K562 (cell line): ENCODE data around the gene ARHGAP28. TPM values are rescaled to one million over a fixed set of nuclear protein-coding genes. Genes with fewer than 3 reads are reported as not detected.
A peak's percentile ranks its signal among the peaks of the same experiment; 100 is the strongest.

Experiments used
- BHLHE40 ChIP-seq: IDR thresholded peaks from 2 replicates; pipeline ENCODE4 v1.6.1; 2011; ENCODE audit warnings: low read length, improper control_type of control experiment
- CBX8 ChIP-seq: fragments of 200-600 bp; sonication (generic); IDR thresholded peaks from 2 replicates; pipeline ENCODE4 v1.6.1; 2012; ENCODE audit warnings: borderline replicate concordance, mixed run types, low read depth, mild to moderate bottlenecking, moderate library complexity, mixed read lengths, low read length, control low read depth, inconsistent platforms; ENCODE audit not compliant: poor library complexity, severe bottlenecking; ENCODE audit errors: extremely low read depth
- DNMT1 ChIP-seq: fragments of 450-650 bp; IDR thresholded peaks from 2 replicates; pipeline ENCODE4 v1.6.1; 2016; ENCODE audit warnings: antibody characterized with exemption, mild to moderate bottlenecking
- E2F3 ChIP-seq: fragments of 250-450 bp; sonication (Bioruptor Pico); IDR thresholded peaks from 2 replicates; pipeline ENCODE4 v1.4.0; 2020; ENCODE audit warnings: mild to moderate bottlenecking
- E2F6 ChIP-seq, 2 experiments: IDR thresholded peaks; 2 replicates each; pipeline ENCODE4 v1.6.1; 2011; ENCODE audit warnings: borderline replicate concordance in 1 of 2, control low read depth in 1 of 2, low read depth in 1 of 2, low read length in 1 of 2, mild to moderate bottlenecking in 1 of 2, mixed read lengths in 1 of 2, moderate library complexity in 1 of 2; ENCODE audit not compliant: insufficient read depth in 1 of 2, insufficient read length in 1 of 2, poor library complexity in 1 of 2, severe bottlenecking in 1 of 2; ENCODE audit errors: extremely low read depth in 1 of 2
- EHMT2 ChIP-seq: fragments of 450-650 bp; IDR thresholded peaks from 2 replicates; pipeline ENCODE4 v1.6.1; 2018; ENCODE audit warnings: antibody characterized with exemption
- GABPB2 ChIP-seq: fragments of 250-450 bp; sonication (Bioruptor Pico); conservative IDR thresholded peaks from 2 replicates; pipeline ENCODE4 v1.5.1; 2021; ENCODE audit warnings: mild to moderate bottlenecking
- HDAC3 ChIP-seq: fragments of 450-650 bp; IDR thresholded peaks from 2 replicates; pipeline ENCODE4 v1.6.1; 2018; ENCODE audit warnings: borderline replicate concordance, mild to moderate bottlenecking, moderate library complexity; ENCODE audit not compliant: partially characterized antibody
- HNRNPUL1 ChIP-seq: fragments of 200-400 bp; formaldehyde crosslinking; IDR thresholded peaks from 2 replicates; pipeline ENCODE4 v1.6.1; 2017; ENCODE audit warnings: low read length
- NR2F6 ChIP-seq: fragments of 450-650 bp; formaldehyde crosslinking; IDR thresholded peaks from 2 replicates; pipeline ENCODE4 v1.4.0; 2020; ENCODE audit warnings: mild to moderate bottlenecking
- PHB2 ChIP-seq: fragments of 450-650 bp; IDR thresholded peaks from 2 replicates; pipeline ENCODE4 v1.6.1; 2017; ENCODE audit warnings: low read depth
- RHOXF2B ChIP-seq: fragments of 250-450 bp; sonication (Bioruptor Pico); conservative IDR thresholded peaks from 2 replicates; pipeline ENCODE4 v1.5.1; 2021
- SMAD1 ChIP-seq: fragments of 150-350 bp; IDR thresholded peaks from 2 replicates; pipeline ENCODE4 v1.6.1; 2014; ENCODE audit warnings: low read length, low read depth; ENCODE audit not compliant: partially characterized antibody
- SMARCA5 ChIP-seq: fragments of 450-650 bp; IDR thresholded peaks from 2 replicates; pipeline ENCODE4 v1.6.1; 2016
- ZNF644 ChIP-seq: fragments of 200-800 bp; sonication (Bioruptor generic); IDR thresholded peaks from 2 replicates; pipeline ENCODE4 v1.6.1; 2016; ENCODE audit warnings: low read depth, missing genetic modification characterization, missing compliant biosample characterization
- ZNF707 ChIP-seq: fragments of 250-450 bp; sonication (Bioruptor Pico); conservative IDR thresholded peaks from 2 replicates; pipeline ENCODE4 v1.8.0; 2022; ENCODE audit warnings: inconsistent platforms, mild to moderate bottlenecking, moderate library complexity
- polyA plus RNA-seq, 8 experiments: library from polyadenylated mRNA; depleted of rRNA in 4 of 8; stranded (reverse) in 5 of 8; unstranded in 3 of 8; fragments of >200 nt; fragmentation: Nextera tagmentation in 2 of 8; fragmentation: Illumina TruSeq in 1 of 8; extraction: Ambion mirVana in 2 of 8; extraction: Trizol in 1 of 8; gene quantifications; 2 replicates each; pipeline versions ENCODE4 v1.2.1 to v1.2.3, GENCODE V29; 2011 to 2014; ENCODE audit warnings: inconsistent platforms in 1 of 8, missing spikeins in 1 of 8
- total RNA-seq, 7 experiments: library from RNA; depleted of rRNA in 6 of 7; stranded (reverse); fragments of >200 nt in 6 of 7; fragmentation: Illumina TruSeq in 2 of 7; extraction: Trizol in 2 of 7; gene quantifications; 2 replicates each; pipeline versions ENCODE4 v1.2.1 to v1.2.3, GENCODE V29; 2011 to 2021; ENCODE audit warnings: low replicate concordance in 1 of 7
- TF ChIP-seq, protein P1 (sequence below): sonication (generic); formaldehyde crosslinking; IDR thresholded peaks from 2 replicates; pipeline ENCODE4 v1.8.1; 2023; ENCODE audit warnings: mild to moderate bottlenecking, missing genetic modification reagents
- TF ChIP-seq, protein P2 (sequence below), 2 experiments: fragments of 150-350 bp in 1 of 2; IDR thresholded peaks; 2 replicates each; pipeline ENCODE4 v1.6.1; 2012 to 2016; ENCODE audit warnings: low read depth in 2 of 2, low read length in 2 of 2, mild to moderate bottlenecking in 1 of 2, moderate library complexity in 1 of 2

Gene ARHGAP28
- total and polyA plus RNA-seq, 9 of the 15 experiments (the other 6 are each of a cell fraction or from before 2014, with no cell fraction given) = 0.93 to 5.9 (median 5.0) TPM

GRCh38 chr18:6920099-6920955 lies 190.8 kb downstream of the ARHGAP28 start (continued):
- TF ChIP-seq, protein P1, sequence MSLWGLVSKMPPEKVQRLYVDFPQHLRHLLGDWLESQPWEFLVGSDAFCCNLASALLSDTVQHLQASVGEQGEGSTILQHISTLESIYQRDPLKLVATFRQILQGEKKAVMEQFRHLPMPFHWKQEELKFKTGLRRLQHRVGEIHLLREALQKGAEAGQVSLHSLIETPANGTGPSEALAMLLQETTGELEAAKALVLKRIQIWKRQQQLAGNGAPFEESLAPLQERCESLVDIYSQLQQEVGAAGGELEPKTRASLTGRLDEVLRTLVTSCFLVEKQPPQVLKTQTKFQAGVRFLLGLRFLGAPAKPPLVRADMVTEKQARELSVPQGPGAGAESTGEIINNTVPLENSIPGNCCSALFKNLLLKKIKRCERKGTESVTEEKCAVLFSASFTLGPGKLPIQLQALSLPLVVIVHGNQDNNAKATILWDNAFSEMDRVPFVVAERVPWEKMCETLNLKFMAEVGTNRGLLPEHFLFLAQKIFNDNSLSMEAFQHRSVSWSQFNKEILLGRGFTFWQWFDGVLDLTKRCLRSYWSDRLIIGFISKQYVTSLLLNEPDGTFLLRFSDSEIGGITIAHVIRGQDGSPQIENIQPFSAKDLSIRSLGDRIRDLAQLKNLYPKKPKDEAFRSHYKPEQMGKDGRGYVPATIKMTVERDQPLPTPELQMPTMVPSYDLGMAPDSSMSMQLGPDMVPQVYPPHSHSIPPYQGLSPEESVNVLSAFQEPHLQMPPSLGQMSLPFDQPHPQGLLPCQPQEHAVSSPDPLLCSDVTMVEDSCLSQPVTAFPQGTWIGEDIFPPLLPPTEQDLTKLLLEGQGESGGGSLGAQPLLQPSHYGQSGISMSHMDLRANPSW = no peak
- TF ChIP-seq GABPB2 (CRISPR knock-in tag) (no peak), HNRNPUL1 (no peak), DNMT1 (0 out of 2 replicates have a peak, but pooled peaks have one; percentile 67), PHB2 (peak; percentile 55; the same call in 1 of the 2 replicates), E2F6 (IDR thresholded peaks at IDR 0.05; ENCODE audit: borderline replicate concordance in 1 of 2, extremely low read depth in 1 of 2, insufficient read depth in 1 of 2, insufficient read length in 1 of 2, low read depth in 1 of 2, low read length in 1 of 2, poor library complexity in 1 of 2, severe bottlenecking in 1 of 2) (no peak), SMAD1 (no peak), BHLHE40 (no peak), ZNF707 (no peak), NR2F6 (CRISPR knock-in tag) (no peak), SMARCA5 (peak; percentile 91), HDAC3 (no peak), EHMT2 (peak; percentile 72), E2F3 (CRISPR knock-in tag) (no peak), ZNF644 (no peak), RHOXF2B (CRISPR knock-in tag) (no peak), CBX8 (no peak)
- TF ChIP-seq, protein P2, sequence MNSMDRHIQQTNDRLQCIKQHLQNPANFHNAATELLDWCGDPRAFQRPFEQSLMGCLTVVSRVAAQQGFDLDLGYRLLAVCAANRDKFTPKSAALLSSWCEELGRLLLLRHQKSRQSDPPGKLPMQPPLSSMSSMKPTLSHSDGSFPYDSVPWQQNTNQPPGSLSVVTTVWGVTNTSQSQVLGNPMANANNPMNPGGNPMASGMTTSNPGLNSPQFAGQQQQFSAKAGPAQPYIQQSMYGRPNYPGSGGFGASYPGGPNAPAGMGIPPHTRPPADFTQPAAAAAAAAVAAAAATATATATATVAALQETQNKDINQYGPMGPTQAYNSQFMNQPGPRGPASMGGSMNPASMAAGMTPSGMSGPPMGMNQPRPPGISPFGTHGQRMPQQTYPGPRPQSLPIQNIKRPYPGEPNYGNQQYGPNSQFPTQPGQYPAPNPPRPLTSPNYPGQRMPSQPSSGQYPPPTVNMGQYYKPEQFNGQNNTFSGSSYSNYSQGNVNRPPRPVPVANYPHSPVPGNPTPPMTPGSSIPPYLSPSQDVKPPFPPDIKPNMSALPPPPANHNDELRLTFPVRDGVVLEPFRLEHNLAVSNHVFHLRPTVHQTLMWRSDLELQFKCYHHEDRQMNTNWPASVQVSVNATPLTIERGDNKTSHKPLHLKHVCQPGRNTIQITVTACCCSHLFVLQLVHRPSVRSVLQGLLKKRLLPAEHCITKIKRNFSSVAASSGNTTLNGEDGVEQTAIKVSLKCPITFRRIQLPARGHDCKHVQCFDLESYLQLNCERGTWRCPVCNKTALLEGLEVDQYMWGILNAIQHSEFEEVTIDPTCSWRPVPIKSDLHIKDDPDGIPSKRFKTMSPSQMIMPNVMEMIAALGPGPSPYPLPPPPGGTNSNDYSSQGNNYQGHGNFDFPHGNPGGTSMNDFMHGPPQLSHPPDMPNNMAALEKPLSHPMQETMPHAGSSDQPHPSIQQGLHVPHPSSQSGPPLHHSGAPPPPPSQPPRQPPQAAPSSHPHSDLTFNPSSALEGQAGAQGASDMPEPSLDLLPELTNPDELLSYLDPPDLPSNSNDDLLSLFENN (IDR thresholded peaks at IDR 0.05; ENCODE audit: low read depth in 2 of 2, low read length in 2 of 2) = no peak
